AG04450 (cell line): ENCODE results near the gene BNC2. TPM values are rescaled to one million over a fixed set of nuclear protein-coding genes. Genes with fewer than 3 reads are reported as not detected.

ENCODE experiments used
- CTCF ChIA-PET: fragments of 300-600, 350-600 bp; formaldehyde crosslinking; extraction: SDS; loops from one replicate; lab custom pipeline; 2022; ENCODE audit warnings: antibody characterized with exemption, inconsistent platforms; lab: Charles Lee
- POLR2A ChIA-PET: fragments of 350-600 bp; formaldehyde crosslinking; extraction: SDS; loops from one replicate; lab custom pipeline; 2021; ENCODE audit warnings: antibody characterized with exemption, inconsistent platforms; lab: Yijun Ruan, JAX
- DNase-seq: peaks from one replicate; pipeline ENCODE4 v3.0.0-alpha.2; 2011; ENCODE audit warnings: low read depth, low spot score
- H3K27ac ChIP-seq: one replicate; pipeline ENCODE4 v1.5.1; 2012; ENCODE audit warnings: low read depth, low read length, control low read depth
- H3K27me3 ChIP-seq: one replicate; pipeline ENCODE4 v1.6.0; 2012; ENCODE audit warnings: low read length; ENCODE audit not compliant: control insufficient read depth, insufficient read depth
- H3K4me3 ChIP-seq: 2 replicates; pipeline ENCODE4 v1.5.1; 2011; ENCODE audit warnings: mild to moderate bottlenecking, low read depth, low read length, control low read depth
- H3K9me3 ChIP-seq: 2 replicates; pipeline ENCODE4 v1.5.1; 2012; ENCODE audit warnings: low read length; ENCODE audit not compliant: control insufficient read depth, insufficient read depth
- CTCF ChIP-seq: IDR thresholded peaks from 2 replicates; pipeline ENCODE4 v1.5.1; 2011; ENCODE audit warnings: low read depth, low read length, control low read depth, inconsistent platforms
- polyA plus RNA-seq: library from polyadenylated mRNA; depleted of rRNA; stranded (reverse); fragments of >200 nt; gene quantifications from 2 replicates; pipeline ENCODE4 v1.2.3, GENCODE V29; 2011

Gene BNC2
- polyA plus RNA-seq, 1 experiment: 49.0 TPM

- TF ChIP-seq CTCF: no peak
- POLR2A ChIA-PET: no interaction called here
- no peak for DNase-seq
- Histone ChIP-seq H3K4me3 (no peak overlapping the region), H3K27ac (no peak overlapping the region), H3K27me3 (no peaks in the 10 kb centered on the region), H3K9me3 (no peaks in the 10 kb centered on the region; the same call in 1 of the 2 replicates)
- CTCF ChIA-PET: no interaction called here
Observed at GRCh38 chr9:16553869-16554540, 316.5 kb downstream of the BNC2 start.

DNA sequence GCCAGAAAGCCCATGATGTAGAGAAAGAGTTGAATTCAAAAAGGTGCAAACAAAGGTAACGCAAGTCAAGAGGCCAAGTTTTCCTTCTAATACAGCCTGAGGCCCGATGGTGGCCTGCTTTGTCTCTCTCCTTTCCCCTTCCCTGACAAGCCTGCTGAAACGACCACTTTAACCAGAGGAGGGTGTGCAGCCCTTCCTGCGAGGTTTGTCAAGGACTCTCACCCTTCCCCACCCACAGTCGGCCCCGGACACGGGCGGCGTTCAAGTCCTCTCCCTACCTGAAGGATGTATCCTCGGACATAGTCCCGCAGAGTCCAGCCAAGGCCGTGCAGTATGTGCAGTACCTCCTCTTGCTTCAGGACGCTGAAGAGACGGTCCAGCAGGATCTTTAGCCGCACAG lies 318.2 kb downstream of the BNC2 start:
- no peaks in the 10 kb centered on the region for H3K27me3 ChIP-seq
- ChIA-PET POLR2A (no interaction called here), CTCF (no interaction called here)

GRCh38 chr9:16551692-16552091 lies 318.8 kb downstream of the BNC2 start:
- H3K9me3 ChIP-seq: no peaks in the 10 kb centered on the region; the same call in 1 of the 2 replicates
- no peak for TF ChIP-seq CTCF
- ChIA-PET POLR2A (no interaction called here), CTCF (no interaction called here)
- no peak overlapping the region for H3K4me3 ChIP-seq
- no peak for DNase-seq
- no peaks in the 10 kb centered on the region for H3K27me3 ChIP-seq
- no peak overlapping the region for H3K27ac ChIP-seq

More for the DNA sequence above, 318.2 kb downstream of the BNC2 start:
- Histone ChIP-seq H3K9me3 (no peaks in the 10 kb centered on the region; the same call in 1 of the 2 replicates), H3K27ac (no peak overlapping the region), H3K4me3 (no peak overlapping the region)
- TF ChIP-seq CTCF: no peak
- no peak for DNase-seq

GRCh38 chr9:16545639-16546038 lies 324.8 kb downstream of the BNC2 start:
- no peak overlapping the region for H3K4me3 ChIP-seq
- no peaks in the 10 kb centered on the region for H3K9me3 ChIP-seq
- ChIA-PET CTCF (no interaction called here), POLR2A (no interaction called here)
- DNase-seq: no peak
- H3K27me3 ChIP-seq: no peaks in the 10 kb centered on the region
- TF ChIP-seq CTCF: no peak
- H3K27ac ChIP-seq: no peak overlapping the region

GRCh38 chr9:16544842-16545241 lies 325.6 kb downstream of the BNC2 start:
- no peak overlapping the region for H3K27ac ChIP-seq
- no peak for DNase-seq
- no peaks in the 10 kb centered on the region for H3K9me3 ChIP-seq
- no peaks in the 10 kb centered on the region for H3K27me3 ChIP-seq
- CTCF ChIA-PET: no interaction called here
- H3K4me3 ChIP-seq: no peak overlapping the region
- TF ChIP-seq CTCF: no peak
- POLR2A ChIA-PET: no interaction called here
